ENCODE results near the gene HERPUD1. TPM values are rescaled to one million over a fixed set of nuclear protein-coding genes. Genes with fewer than 3 reads are reported as not detected.
"Not testable (repeated sequence)": the region's sequence is repeated elsewhere in the genome, so short reads cannot be mapped to it uniquely, and the experiment has no call there.

The HERPUD1 gene
- total RNA-seq, 1 experiment from 2014 or later, result 45.2 TPM

DNA sequence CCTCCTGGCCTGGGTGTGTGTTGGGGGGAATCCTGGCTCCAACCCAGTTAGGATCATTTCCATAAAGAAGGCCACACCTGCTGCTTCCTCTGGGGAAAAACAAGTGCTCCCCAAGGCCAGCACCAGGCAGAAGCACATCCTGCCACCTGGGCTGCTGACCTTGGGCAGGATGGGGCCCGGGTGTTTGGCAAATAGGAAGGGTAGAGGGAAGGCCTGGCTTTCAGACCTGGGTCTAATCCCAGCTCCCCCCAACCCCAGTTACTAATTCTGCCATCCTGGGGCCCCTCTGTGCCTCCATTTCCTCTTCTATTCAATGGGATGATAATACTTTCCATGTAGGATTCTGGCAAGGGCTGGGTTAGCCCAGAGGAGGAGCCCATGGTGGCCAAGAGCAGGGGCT, 54.4 kb downstream of the HERPUD1 start:
- Histone ChIP-seq H3K4me3 (ENCODE audit: low read depth in 2 of 2, low read length in 2 of 2) (no peak overlapping the region), H3K4me1 (ENCODE audit: control insufficient read depth, insufficient read depth, low read length) (peaks cover 3% of the 10 kb centered on the region; the same call in 1 of the 2 replicates), H3K27me3 (ENCODE audit: control insufficient read depth, insufficient read depth, low read length) (no peaks in the 10 kb centered on the region), H3K36me3 (ENCODE audit: control insufficient read depth, insufficient read depth, low read length) (no peaks in the 10 kb centered on the region), H3K9me3 (ENCODE audit: control insufficient read depth, insufficient read depth, low read depth, low read length) (no peaks in the 10 kb centered on the region), H3K27ac (ENCODE audit: low read length) (no peak overlapping the region)
- no peak for ATAC-seq
- ChIA-PET POLR2A (interaction anchor here (0.5 kb wide), 1 partner anchor 660 kb away, joined by 6 read pairs; no protein-coding TSS in a partner anchor), CTCF (no interaction called here)
- TF ChIP-seq SIN3A (IDR thresholded peaks at IDR 0.05; ENCODE audit: borderline replicate concordance, insufficient read depth, low read depth, low read length) (no peak), POLR2AphosphoS5 (IDR thresholded peaks at IDR 0.05; ENCODE audit: low read depth, low read length) (no peak), TCF7L2 (IDR thresholded peaks at IDR 0.05; ENCODE audit: low read depth, low read length) (no peak)
- TF ChIP-seq, protein P1, sequence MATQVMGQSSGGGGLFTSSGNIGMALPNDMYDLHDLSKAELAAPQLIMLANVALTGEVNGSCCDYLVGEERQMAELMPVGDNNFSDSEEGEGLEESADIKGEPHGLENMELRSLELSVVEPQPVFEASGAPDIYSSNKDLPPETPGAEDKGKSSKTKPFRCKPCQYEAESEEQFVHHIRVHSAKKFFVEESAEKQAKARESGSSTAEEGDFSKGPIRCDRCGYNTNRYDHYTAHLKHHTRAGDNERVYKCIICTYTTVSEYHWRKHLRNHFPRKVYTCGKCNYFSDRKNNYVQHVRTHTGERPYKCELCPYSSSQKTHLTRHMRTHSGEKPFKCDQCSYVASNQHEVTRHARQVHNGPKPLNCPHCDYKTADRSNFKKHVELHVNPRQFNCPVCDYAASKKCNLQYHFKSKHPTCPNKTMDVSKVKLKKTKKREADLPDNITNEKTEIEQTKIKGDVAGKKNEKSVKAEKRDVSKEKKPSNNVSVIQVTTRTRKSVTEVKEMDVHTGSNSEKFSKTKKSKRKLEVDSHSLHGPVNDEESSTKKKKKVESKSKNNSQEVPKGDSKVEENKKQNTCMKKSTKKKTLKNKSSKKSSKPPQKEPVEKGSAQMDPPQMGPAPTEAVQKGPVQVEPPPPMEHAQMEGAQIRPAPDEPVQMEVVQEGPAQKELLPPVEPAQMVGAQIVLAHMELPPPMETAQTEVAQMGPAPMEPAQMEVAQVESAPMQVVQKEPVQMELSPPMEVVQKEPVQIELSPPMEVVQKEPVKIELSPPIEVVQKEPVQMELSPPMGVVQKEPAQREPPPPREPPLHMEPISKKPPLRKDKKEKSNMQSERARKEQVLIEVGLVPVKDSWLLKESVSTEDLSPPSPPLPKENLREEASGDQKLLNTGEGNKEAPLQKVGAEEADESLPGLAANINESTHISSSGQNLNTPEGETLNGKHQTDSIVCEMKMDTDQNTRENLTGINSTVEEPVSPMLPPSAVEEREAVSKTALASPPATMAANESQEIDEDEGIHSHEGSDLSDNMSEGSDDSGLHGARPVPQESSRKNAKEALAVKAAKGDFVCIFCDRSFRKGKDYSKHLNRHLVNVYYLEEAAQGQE (IDR thresholded peaks at IDR 0.05; ENCODE audit: insufficient read depth in 1 of 2, low read depth in 2 of 2, low read length in 1 of 2), result no peak
- TF ChIP-seq, protein P2, sequence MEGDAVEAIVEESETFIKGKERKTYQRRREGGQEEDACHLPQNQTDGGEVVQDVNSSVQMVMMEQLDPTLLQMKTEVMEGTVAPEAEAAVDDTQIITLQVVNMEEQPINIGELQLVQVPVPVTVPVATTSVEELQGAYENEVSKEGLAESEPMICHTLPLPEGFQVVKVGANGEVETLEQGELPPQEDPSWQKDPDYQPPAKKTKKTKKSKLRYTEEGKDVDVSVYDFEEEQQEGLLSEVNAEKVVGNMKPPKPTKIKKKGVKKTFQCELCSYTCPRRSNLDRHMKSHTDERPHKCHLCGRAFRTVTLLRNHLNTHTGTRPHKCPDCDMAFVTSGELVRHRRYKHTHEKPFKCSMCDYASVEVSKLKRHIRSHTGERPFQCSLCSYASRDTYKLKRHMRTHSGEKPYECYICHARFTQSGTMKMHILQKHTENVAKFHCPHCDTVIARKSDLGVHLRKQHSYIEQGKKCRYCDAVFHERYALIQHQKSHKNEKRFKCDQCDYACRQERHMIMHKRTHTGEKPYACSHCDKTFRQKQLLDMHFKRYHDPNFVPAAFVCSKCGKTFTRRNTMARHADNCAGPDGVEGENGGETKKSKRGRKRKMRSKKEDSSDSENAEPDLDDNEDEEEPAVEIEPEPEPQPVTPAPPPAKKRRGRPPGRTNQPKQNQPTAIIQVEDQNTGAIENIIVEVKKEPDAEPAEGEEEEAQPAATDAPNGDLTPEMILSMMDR (IDR thresholded peaks at IDR 0.05), result no peak
- intact Hi-C loops (cut with micrococcal nuclease; ENCODE audit: unreplicated experiment), result no loop called here
- no TSS peak for BruUV-seq (replicated peaks)
- in situ Hi-C loops (cut with HindIII; ENCODE audit: low pct_unique_long_range_greater_than_20kb, low sequenced_read_pairs), result no loop called here
- DNase-seq (ENCODE audit: low read depth, low spot score), result no peak

DNA sequence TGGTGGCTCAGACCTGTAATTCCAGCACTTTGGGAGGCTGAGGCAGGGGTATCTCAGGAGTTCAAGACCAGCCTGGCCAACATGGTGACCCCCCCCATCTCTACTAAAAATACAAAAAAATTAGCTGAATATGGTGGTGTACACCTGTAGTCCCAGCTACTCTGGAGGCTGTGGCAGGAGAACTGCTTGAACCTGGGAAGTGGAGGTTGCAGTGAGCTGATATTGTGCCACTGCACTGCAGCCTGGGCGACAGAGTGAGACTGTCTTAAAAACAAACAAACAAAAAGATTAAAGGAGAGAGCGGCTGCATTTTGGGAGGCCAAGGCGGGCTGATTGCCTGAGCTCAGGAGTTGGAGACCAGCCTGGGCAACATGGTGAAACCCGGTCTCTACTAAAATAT, 55.0 kb downstream of the HERPUD1 start:
- BruUV-seq (replicated peaks); POLR2A ChIA-PET: not testable (repeated sequence)
- CTCF ChIA-PET, result interaction anchor here (0.7 kb wide), 1 partner anchor 105 kb away, joined by 4 read pairs; no protein-coding TSS in a partner anchor

DNA sequence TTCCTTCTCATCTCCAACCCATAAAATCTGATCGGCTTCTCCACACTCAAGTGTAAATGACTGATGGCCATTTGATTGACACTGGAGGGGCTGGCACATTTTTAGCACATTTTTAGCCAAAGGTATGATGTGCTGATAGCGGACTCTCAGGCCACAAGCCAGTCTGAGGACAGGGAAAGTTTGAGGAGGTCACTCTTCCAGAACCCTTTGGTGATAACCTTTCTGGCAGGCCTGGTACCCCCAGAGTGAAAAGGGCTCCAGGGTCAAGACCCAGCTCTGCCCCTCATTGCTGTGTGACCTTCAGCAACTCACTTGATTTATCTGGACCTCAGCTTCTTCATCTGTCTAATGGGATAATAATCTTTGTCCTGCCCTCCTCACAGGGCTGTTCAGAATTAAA, 55.8 kb downstream of the HERPUD1 start:
- in situ Hi-C loops (cut with HindIII; ENCODE audit: low pct_unique_long_range_greater_than_20kb, low sequenced_read_pairs), result no loop called here
- no peaks in the 10 kb centered on the region for H3K36me3 ChIP-seq (ENCODE audit: control insufficient read depth, insufficient read depth, low read length)
- DNase-seq (ENCODE audit: low read depth, low spot score) (no peak), ATAC-seq (no peak)
- intact Hi-C loops (cut with micrococcal nuclease; ENCODE audit: unreplicated experiment), result no loop called here
- peaks cover 3% of the 10 kb centered on the region; the same call in 1 of the 2 replicates for H3K4me1 ChIP-seq (ENCODE audit: control insufficient read depth, insufficient read depth, low read length)
- no peaks in the 10 kb centered on the region for H3K9me3 ChIP-seq (ENCODE audit: control insufficient read depth, insufficient read depth, low read depth, low read length)
- no peaks in the 10 kb centered on the region for H3K27me3 ChIP-seq (ENCODE audit: control insufficient read depth, insufficient read depth, low read length)
- POLR2A ChIA-PET, result no interaction called here
- no peak overlapping the region for H3K27ac ChIP-seq (ENCODE audit: low read length)
- H3K4me3 ChIP-seq (ENCODE audit: low read depth in 2 of 2, low read length in 2 of 2), result no peak overlapping the region
- CTCF ChIA-PET, result no interaction called here
- TF ChIP-seq POLR2AphosphoS5 (IDR thresholded peaks at IDR 0.05; ENCODE audit: low read depth, low read length), result no peak
- no peak for TF ChIP-seq TCF7L2 (IDR thresholded peaks at IDR 0.05; ENCODE audit: low read depth, low read length)
- no peak for TF ChIP-seq SIN3A (IDR thresholded peaks at IDR 0.05; ENCODE audit: borderline replicate concordance, insufficient read depth, low read depth, low read length)
- TF ChIP-seq, protein P1 (IDR thresholded peaks at IDR 0.05; ENCODE audit: insufficient read depth in 1 of 2, low read depth in 2 of 2, low read length in 1 of 2), result no peak
- TF ChIP-seq, protein P2 (IDR thresholded peaks at IDR 0.05), result no peak
- no TSS peak for BruUV-seq (replicated peaks)

More for the DNA sequence above, 55.0 kb downstream of the HERPUD1 start:
- in situ Hi-C loops (cut with HindIII; ENCODE audit: low pct_unique_long_range_greater_than_20kb, low sequenced_read_pairs); H3K27ac ChIP-seq (ENCODE audit: low read length); ATAC-seq; intact Hi-C loops (cut with micrococcal nuclease; ENCODE audit: unreplicated experiment); H3K9me3 ChIP-seq (ENCODE audit: control insufficient read depth, insufficient read depth, low read depth, low read length); DNase-seq (ENCODE audit: low read depth, low spot score); H3K36me3 ChIP-seq (ENCODE audit: control insufficient read depth, insufficient read depth, low read length); H3K4me1 ChIP-seq (ENCODE audit: control insufficient read depth, insufficient read depth, low read length); H3K27me3 ChIP-seq (ENCODE audit: control insufficient read depth, insufficient read depth, low read length); H3K4me3 ChIP-seq (ENCODE audit: low read depth in 2 of 2, low read length in 2 of 2): not testable (repeated sequence)
